GM23338 (cell line): Measurements from ENCODE around the gene TMUB1. TPM values are rescaled to one million over a fixed set of nuclear protein-coding genes. Genes with fewer than 3 reads are reported as not detected.

Experiments
- ATAC-seq: fragments of 200-7000 bp; cut with Tn5 transposase; 3 replicates; pipeline ENCODE4 v1.9.1; 2020
- DNase-seq: peaks from one replicate; pipeline ENCODE4 v3.0.0-alpha.2; 2015; ENCODE audit warnings: low spot score
- H2AFZ ChIP-seq: fragments of 200-600 bp; sonication (generic); 2 replicates; pipeline ENCODE4 v1.8.0; 2016; ENCODE audit warnings: antibody characterized with exemption, mild to moderate bottlenecking, moderate library complexity
- H3F3A ChIP-seq: fragments of 200-600 bp; sonication (generic); replicated peaks from 2 replicates; pipeline ENCODE4 v1.8.0; 2017; ENCODE audit warnings: antibody characterized with exemption, mixed run types, low read depth
- H3K27ac ChIP-seq: fragments of 200-600 bp; sonication (generic); 2 replicates; pipeline ENCODE4 v1.6.1; 2016; ENCODE audit warnings: low read depth
- H3K27me3 ChIP-seq: fragments of 200-600 bp; sonication (generic); 2 replicates; pipeline ENCODE4 v1.8.0; 2016; ENCODE audit warnings: mild to moderate bottlenecking, mixed run types, moderate library complexity; ENCODE audit not compliant: insufficient read depth
- H3K36me3 ChIP-seq: fragments of 200-600 bp; sonication (generic); 2 replicates; pipeline ENCODE4 v1.8.0; 2016; ENCODE audit warnings: mild to moderate bottlenecking; ENCODE audit not compliant: insufficient read depth
- H3K4me1 ChIP-seq: fragments of 200-600 bp; sonication (generic); 2 replicates; pipeline ENCODE4 v1.8.0; 2016; ENCODE audit warnings: mild to moderate bottlenecking, moderate library complexity; ENCODE audit not compliant: insufficient read depth
- H3K4me2 ChIP-seq: fragments of 200-600 bp; sonication (generic); 2 replicates; pipeline ENCODE4 v1.7.1; 2017; ENCODE audit warnings: mixed run types
- H3K4me3 ChIP-seq: fragments of 200-600 bp; sonication (generic); 2 replicates; pipeline ENCODE4 v1.6.1; 2016; ENCODE audit warnings: mixed run types
- H3K79me2 ChIP-seq: fragments of 200-600 bp; sonication (generic); replicated peaks from 2 replicates; pipeline ENCODE4 v1.8.0; 2017; ENCODE audit warnings: mild to moderate bottlenecking; ENCODE audit not compliant: insufficient read depth
- H3K9me2 ChIP-seq: fragments of 200-600 bp; sonication (generic); 2 replicates; pipeline ENCODE4 v1.8.0; 2017; ENCODE audit not compliant: insufficient read depth
- H4K20me1 ChIP-seq: fragments of 200-600 bp; sonication (generic); replicated peaks from 2 replicates; pipeline ENCODE4 v1.8.0; 2017; ENCODE audit warnings: mild to moderate bottlenecking; ENCODE audit not compliant: insufficient read depth
- H3K27ac Mint-ChIP-seq: 2 replicates; pipeline ENCODE4 v1.8.0; 2020; ENCODE audit warnings: inconsistent platforms, mild to moderate bottlenecking, moderate library complexity, mixed read lengths
- H3K27me3 Mint-ChIP-seq: 3 replicates; pipeline ENCODE4 v1.8.0; 2022; ENCODE audit warnings: low read depth, mild to moderate bottlenecking, moderate library complexity, mixed read lengths, inconsistent platforms; ENCODE audit not compliant: insufficient read depth, poor library complexity
- H3K36me3 Mint-ChIP-seq: 3 replicates; pipeline ENCODE4 v1.8.0; 2021; ENCODE audit warnings: low read depth, mild to moderate bottlenecking, inconsistent platforms, moderate library complexity, mixed read lengths
- H3K4me1 Mint-ChIP-seq: 3 replicates; pipeline ENCODE4 v1.8.0; 2020; ENCODE audit warnings: mild to moderate bottlenecking, inconsistent platforms, mixed read lengths
- H3K4me3 Mint-ChIP-seq: 3 replicates; pipeline ENCODE4 v1.8.0; 2021; ENCODE audit warnings: moderate library complexity, mild to moderate bottlenecking, inconsistent platforms, mixed read lengths
- H3K9me3 Mint-ChIP-seq: 3 replicates; pipeline ENCODE4 v1.8.0; 2020; ENCODE audit warnings: moderate library complexity, mild to moderate bottlenecking, inconsistent platforms, mixed read lengths
- CREB1 ChIP-seq: fragments of 250-450 bp; sonication (Bioruptor Pico); IDR thresholded peaks from 2 replicates; pipeline ENCODE4 v1.5.0; 2020; ENCODE audit warnings: low read depth, mild to moderate bottlenecking, moderate library complexity
- ETS1 ChIP-seq: IDR thresholded peaks from 2 replicates; pipeline ENCODE4 v1.6.1; 2016; ENCODE audit warnings: antibody characterized with exemption
- EZH2 ChIP-seq: fragments of 200-600 bp; sonication (generic); IDR thresholded peaks from one replicate; pipeline ENCODE4 v1.8.0; 2017; ENCODE audit warnings: antibody characterized with exemption, mild to moderate bottlenecking, low read depth; ENCODE audit not compliant: unreplicated experiment
- EZH2phosphoT487 ChIP-seq: fragments of 200-600 bp; sonication (generic); IDR thresholded peaks from one replicate; pipeline ENCODE4 v1.8.1; 2018; ENCODE audit warnings: antibody characterized with exemption; ENCODE audit not compliant: unreplicated experiment
- JUNB ChIP-seq: IDR thresholded peaks from one replicate; pipeline ENCODE4 v1.6.1; 2016; ENCODE audit warnings: antibody characterized with exemption; ENCODE audit not compliant: unreplicated experiment
- NANOG ChIP-seq: IDR thresholded peaks from 2 replicates; pipeline ENCODE4 v1.6.1; 2016; ENCODE audit warnings: antibody characterized with exemption, borderline replicate concordance
- POLR2AphosphoS5 ChIP-seq: IDR thresholded peaks from 2 replicates; pipeline ENCODE4 v1.6.1; 2016; ENCODE audit warnings: antibody characterized with exemption, low read depth
- STAT1 ChIP-seq: IDR thresholded peaks from one replicate; pipeline ENCODE4 v1.6.1; 2016; ENCODE audit warnings: antibody characterized with exemption; ENCODE audit not compliant: unreplicated experiment
- ZNF114 ChIP-seq: fragments of 250-450 bp; sonication (Bioruptor Pico); IDR thresholded peaks from 2 replicates; pipeline ENCODE4 v1.5.0; 2020; ENCODE audit warnings: mild to moderate bottlenecking, moderate library complexity
- ZNF331 ChIP-seq: fragments of 250-450 bp; sonication (Bioruptor Pico); IDR thresholded peaks from 2 replicates; pipeline ENCODE4 v1.5.0; 2020; ENCODE audit warnings: low read depth, mild to moderate bottlenecking, moderate library complexity
- ZNF462 ChIP-seq: fragments of 250-450 bp; sonication (Bioruptor Pico); IDR thresholded peaks from 2 replicates; pipeline ENCODE4 v1.5.0; 2020; ENCODE audit warnings: mild to moderate bottlenecking, moderate library complexity
- polyA plus RNA-seq: library from polyadenylated mRNA; unstranded; fragments of >200 nt; fragmentation: Nextera tagmentation; extraction: Ambion mirVana; gene quantifications from 2 replicates; pipeline ENCODE4 v1.2.1, GENCODE V29; 2016
- total RNA-seq: library from RNA; depleted of rRNA; stranded (reverse); fragments of >200 nt; shearing (Covaris generic); gene quantifications from 2 replicates; pipeline ENCODE4 v1.2.3, GENCODE V29; 2014
- TF ChIP-seq, protein P1 (sequence below), 2 experiments: fragments of 200-600 bp in 1 of 2; sonication (generic) in 1 of 2; conservative IDR thresholded peaks; 2 replicates each; pipeline versions ENCODE4 v1.5.1 to v1.6.1; 2016 to 2017; ENCODE audit warnings: antibody characterized with exemption in 2 of 2, low read depth in 2 of 2, mild to moderate bottlenecking in 2 of 2, moderate library complexity in 1 of 2
- TF ChIP-seq, protein P2 (sequence below): IDR thresholded peaks from one replicate; pipeline ENCODE4 v1.6.1; 2018; ENCODE audit warnings: antibody characterized with exemption; ENCODE audit not compliant: unreplicated experiment

The TMUB1 gene
- total and polyA plus RNA-seq, 2 experiments from 2014 or later = 47.6 to 61.1 TPM

DNA sequence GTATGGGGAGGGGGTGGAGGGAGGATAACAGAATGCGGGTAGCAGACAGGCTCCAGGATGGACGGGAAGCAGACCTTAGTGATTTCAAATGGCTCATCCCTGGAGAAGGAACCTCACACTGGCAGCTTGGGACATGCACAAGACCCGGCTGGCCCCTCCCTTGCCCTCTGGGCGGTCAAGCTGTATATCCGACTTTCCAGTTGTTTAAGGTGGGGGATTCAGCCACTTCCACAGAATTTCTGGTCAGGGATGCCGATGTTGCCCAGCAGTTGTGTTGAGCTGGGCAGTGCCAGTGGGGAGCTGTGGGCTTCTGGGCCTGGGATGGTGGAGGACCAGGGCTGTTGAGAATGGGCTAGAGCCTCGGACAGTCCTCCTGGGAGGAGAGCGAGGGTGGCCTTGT is 45.4 kb upstream of the TMUB1 start:
- Histone ChIP-seq H3F3A (peaks cover 17% of the 10 kb centered on the region), H3K4me2 (no peak overlapping the region), H4K20me1 (peaks cover 23% of the 10 kb centered on the region), H3K36me3 (no peaks in the 10 kb centered on the region), H3K27me3 (peaks cover 22% of the 10 kb centered on the region), H3K27ac (no peak overlapping the region), H3K4me3 (no peak overlapping the region), H3K4me1 (peaks cover 12% of the 10 kb centered on the region), H2AFZ (no peak overlapping the region), H3K9me2 (no peaks in the 10 kb centered on the region), H3K79me2 (no peaks in the 10 kb centered on the region)
- peaks cover 39% of the 10 kb centered on the region for H3K27me3 Mint-ChIP-seq
- ATAC-seq (no peak), DNase-seq (no peak)
- H3K36me3 Mint-ChIP-seq = peaks cover 29% of the 10 kb centered on the region
- TF ChIP-seq ETS1 (no peak), STAT1 (no peak), EZH2phosphoT487 (no peak), ZNF462 (CRISPR knock-in tag) (no peak), ZNF114 (no peak), EZH2 (no peak), JUNB (no peak), ZNF331 (no peak), POLR2AphosphoS5 (no peak), NANOG (no peak), CREB1 (no peak)
- TF ChIP-seq, protein P1, sequence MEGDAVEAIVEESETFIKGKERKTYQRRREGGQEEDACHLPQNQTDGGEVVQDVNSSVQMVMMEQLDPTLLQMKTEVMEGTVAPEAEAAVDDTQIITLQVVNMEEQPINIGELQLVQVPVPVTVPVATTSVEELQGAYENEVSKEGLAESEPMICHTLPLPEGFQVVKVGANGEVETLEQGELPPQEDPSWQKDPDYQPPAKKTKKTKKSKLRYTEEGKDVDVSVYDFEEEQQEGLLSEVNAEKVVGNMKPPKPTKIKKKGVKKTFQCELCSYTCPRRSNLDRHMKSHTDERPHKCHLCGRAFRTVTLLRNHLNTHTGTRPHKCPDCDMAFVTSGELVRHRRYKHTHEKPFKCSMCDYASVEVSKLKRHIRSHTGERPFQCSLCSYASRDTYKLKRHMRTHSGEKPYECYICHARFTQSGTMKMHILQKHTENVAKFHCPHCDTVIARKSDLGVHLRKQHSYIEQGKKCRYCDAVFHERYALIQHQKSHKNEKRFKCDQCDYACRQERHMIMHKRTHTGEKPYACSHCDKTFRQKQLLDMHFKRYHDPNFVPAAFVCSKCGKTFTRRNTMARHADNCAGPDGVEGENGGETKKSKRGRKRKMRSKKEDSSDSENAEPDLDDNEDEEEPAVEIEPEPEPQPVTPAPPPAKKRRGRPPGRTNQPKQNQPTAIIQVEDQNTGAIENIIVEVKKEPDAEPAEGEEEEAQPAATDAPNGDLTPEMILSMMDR (conservative IDR thresholded peaks at IDR 0.05; ENCODE audit: low read depth in 2 of 2) = no peak
- TF ChIP-seq, protein P2, sequence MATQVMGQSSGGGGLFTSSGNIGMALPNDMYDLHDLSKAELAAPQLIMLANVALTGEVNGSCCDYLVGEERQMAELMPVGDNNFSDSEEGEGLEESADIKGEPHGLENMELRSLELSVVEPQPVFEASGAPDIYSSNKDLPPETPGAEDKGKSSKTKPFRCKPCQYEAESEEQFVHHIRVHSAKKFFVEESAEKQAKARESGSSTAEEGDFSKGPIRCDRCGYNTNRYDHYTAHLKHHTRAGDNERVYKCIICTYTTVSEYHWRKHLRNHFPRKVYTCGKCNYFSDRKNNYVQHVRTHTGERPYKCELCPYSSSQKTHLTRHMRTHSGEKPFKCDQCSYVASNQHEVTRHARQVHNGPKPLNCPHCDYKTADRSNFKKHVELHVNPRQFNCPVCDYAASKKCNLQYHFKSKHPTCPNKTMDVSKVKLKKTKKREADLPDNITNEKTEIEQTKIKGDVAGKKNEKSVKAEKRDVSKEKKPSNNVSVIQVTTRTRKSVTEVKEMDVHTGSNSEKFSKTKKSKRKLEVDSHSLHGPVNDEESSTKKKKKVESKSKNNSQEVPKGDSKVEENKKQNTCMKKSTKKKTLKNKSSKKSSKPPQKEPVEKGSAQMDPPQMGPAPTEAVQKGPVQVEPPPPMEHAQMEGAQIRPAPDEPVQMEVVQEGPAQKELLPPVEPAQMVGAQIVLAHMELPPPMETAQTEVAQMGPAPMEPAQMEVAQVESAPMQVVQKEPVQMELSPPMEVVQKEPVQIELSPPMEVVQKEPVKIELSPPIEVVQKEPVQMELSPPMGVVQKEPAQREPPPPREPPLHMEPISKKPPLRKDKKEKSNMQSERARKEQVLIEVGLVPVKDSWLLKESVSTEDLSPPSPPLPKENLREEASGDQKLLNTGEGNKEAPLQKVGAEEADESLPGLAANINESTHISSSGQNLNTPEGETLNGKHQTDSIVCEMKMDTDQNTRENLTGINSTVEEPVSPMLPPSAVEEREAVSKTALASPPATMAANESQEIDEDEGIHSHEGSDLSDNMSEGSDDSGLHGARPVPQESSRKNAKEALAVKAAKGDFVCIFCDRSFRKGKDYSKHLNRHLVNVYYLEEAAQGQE = no peak
- H3K4me1 Mint-ChIP-seq = peaks cover 28% of the 10 kb centered on the region
- no peaks in the 10 kb centered on the region for H3K9me3 Mint-ChIP-seq
- no peak overlapping the region for H3K27ac Mint-ChIP-seq
- no peak overlapping the region for H3K4me3 Mint-ChIP-seq
